GM21717 (cell line): ENCODE measurements around the gene TMCO6.
"Not testable (repeated sequence)": the region's sequence is repeated elsewhere in the genome, so short reads cannot be mapped to it uniquely, and the experiment has no call there.

ENCODE experiments used
- ATAC-seq: cut with Tn5 transposase; IDR thresholded peaks from one replicate; pipeline ENCODE4 v1.9.1; 2021; ENCODE audit warnings: mild to moderate bottlenecking, moderate library complexity; ENCODE audit not compliant: unreplicated experiment

TMCO6 gene

DNA sequence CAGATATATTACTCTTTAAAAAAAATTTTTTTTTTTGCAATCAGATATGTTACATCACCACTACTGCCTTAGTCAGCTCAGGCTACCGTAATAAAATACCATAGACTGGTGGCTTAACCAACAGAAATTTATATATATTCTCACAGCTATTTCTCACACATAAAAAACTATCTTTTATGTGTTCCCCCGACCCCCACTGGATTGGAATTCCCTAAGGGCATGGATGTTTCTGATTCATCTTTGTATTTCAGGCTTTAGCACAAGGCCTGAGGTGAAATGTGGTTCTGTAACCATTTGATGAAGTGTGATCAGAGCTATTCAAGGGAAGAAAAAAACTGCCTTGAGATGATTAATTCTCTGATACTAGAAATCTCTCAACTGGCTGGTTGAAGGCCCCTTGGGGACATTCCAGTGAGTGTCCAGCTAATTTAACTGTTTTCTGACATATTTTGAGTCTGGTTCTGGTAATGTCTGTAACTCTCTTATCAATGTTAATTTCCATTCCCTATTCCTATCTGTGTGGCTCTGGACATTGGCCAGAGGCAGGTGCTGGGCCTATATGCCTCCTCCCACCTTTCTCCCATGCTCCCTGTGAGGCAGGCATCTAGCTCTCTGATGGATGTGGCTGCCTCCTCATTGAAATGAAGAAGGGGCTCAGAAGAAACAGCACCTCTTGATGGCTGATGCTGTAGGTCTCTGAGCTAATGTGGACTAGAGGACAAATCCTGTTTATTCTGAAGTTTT is 8.8 kb upstream of the TMCO6 start:
- ATAC-seq = no peak

DNA sequence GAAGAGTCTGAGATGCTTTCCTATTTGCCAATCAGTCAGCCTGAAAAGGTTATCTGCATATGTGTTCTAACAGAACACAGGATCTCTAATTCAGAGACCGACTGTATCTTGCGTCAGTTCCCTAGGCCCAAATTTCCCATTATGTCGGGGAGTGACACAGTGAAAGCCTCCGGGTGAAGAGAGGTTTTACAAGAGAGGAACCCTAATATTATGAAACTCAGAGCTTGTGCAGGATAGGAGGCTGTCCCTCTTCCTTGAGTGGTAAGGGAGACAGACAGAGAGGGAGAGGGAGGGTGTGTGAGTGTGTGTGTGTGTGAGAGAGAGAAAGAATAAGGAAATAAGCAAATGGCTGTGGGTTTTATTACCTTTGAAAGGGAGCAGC is 8.2 kb upstream of the TMCO6 start:
- no peak for ATAC-seq

DNA sequence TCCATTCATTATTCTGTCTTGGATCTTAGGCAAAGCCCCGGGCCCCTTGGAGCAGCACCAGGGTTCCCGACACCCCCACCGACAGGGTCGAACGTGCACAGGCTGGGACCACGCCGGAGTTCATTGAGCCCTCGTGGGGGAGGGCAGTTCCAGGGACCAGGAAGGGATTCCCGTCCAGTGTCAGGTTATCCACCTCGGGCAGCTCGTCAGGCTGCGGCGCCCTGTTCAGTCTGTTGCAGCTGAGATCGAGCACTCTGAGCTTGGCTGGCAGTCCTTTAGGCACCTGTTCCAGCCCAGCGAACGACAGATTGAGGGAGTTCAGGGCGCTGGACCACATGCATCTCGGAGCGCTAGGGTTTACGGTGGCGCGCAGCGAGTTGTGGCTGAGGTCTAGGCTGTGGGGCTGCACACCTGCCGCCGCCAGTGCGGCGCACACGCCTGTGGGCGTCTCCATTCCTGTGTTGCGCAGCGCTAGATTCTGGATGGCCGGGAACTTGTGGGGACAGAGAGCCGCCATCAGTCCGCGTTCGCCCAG is 7.4 kb upstream of the TMCO6 start:
- peak; percentile 38 for ATAC-seq

DNA sequence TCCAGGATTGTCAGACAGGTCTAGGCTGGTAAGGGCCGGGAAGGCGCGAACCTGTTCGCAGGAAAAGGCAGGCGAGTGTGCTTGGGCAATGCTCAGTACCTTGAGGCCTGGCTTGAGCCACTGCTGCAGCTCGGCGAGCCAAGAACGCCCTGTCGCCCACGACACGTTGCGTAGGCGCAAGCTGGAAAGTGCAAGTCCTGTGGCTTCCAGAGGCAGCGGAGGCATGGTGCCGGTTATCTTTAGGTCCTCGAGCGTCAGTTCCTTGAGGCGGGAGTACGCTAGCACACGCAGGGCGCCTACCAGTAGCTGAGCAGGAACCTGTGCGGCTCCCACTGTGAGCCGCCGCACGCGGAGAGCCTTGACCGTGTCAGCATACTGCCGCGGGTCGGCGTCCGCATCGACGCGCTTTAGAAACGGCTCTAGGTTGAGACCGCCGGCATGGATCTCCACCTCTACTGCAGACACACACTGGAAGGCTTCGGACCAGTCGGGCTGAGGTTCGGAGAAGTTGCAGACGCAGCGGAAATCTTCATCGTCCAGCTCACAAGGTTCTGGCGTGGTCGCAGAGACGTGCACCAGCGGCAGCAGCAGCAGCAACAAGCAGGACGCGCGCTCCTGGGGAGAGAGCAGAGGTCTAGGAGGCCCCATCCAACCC is 6.8 kb upstream of the TMCO6 start:
- ATAC-seq = peak; percentile 51

DNA sequence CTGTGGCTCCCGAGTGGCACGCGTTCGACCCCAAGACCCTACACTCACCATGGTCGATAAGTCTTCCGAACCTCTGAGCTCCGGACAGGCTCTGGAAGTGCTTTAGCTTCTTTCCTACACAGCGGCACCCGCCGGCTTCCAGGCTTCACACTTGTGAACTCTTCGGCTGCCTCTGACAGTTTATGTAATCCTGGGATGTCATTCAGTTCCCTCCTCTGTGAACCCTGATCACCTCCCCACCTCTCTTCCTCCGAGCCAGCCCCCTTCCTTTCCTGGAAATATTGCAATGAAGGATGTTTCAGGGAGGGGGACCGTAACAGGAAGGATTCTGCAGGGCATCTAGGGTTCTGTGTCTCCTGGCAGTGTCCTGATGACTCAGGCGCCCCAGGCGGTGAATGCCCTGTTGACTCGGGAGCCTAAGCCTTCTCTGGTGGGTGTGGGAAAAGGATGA is 6.2 kb upstream of the TMCO6 start, which contains the start of gene CD14:
Gene CD14, minus strand, starts transcription at position 155 of the 451 bp plus-strand sequence. Its CDS starts 104 bp downstream, at position 51.
- no peak for ATAC-seq

DNA sequence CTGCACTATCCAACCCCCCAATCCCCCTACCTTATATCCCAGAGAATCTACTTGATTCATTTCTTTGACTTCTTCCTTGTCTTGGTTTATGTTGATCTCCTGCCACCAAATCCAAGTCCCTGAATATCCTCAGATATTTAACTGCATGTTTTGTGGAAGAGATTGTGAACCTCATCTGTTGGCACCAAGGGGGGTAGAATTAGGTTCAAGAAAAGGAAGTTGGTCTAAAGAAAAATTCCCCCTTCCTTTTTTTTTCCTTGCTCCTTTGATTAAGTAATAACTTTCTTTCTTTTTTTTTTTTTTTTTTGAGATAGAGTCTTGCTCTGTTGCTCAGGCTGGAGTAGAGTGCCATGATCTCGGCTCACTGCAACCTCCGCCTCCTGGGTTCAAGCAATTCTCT is 5.8 kb upstream of the TMCO6 start:
- ATAC-seq = no peak

DNA sequence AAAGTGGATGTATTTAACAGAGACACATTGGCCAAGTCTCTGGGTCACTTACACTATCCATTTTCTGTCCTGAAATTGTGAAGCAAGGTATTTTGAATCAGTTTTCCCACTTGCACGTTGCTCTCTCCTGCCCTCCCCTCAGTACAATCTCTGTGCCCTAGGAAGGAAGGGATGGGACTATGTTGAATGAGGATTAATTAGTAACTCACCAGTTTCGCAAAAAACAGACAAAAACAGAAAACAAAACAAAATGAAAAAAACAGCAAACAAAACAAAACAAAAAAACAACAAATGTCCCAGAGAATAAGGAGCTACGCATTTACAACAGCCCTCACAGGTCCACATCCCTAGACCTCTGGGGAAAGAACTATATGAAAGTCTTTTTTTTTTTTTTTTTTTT is 5.1 kb upstream of the TMCO6 start:
- ATAC-seq = no peak

DNA sequence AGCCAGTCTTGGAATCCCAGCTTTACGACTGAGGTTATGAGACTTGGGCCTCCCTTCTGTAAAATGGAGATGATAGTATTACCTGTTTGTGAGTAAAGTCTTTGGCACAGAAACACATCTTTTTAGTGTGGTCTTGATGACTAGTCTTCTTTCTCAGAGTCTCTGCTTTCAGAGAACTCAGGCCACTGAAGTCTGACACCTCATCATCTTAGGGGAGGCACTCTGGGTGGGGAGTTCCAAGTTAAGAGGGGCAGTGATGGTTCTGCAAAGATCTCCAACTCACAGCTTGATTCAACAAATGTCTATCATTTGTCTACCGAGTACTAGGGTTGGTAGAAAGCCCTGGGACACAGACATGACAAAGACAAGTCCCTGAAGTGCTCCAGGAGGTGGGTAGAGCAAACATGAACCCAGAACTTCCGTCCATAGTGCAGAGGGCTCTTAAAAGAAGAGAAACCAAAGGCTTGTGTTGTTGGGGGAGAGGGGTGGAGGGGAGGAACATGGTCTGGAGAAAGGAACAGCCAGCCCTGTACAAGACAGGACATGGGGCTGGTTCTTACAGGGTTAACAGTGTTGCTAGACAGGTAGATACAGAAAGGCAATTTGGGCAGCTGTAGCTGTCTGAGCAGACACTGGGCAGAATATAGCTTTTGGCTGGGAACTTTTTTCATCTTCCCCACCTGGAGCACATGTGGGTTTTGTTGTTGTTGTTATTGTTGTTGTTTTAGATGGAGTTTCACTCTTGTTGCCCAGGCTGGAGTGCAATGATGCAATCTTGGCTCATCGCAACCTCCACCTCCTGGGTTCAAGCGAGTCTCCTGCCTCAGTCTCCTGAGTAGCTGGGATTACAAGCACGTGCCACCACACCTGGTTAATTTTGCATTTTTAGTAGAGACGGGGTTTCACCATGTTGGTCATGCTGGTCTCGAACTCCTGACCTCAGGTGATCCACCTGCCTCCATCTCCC is 3.7 kb upstream of the TMCO6 start:
- no peak for ATAC-seq

DNA sequence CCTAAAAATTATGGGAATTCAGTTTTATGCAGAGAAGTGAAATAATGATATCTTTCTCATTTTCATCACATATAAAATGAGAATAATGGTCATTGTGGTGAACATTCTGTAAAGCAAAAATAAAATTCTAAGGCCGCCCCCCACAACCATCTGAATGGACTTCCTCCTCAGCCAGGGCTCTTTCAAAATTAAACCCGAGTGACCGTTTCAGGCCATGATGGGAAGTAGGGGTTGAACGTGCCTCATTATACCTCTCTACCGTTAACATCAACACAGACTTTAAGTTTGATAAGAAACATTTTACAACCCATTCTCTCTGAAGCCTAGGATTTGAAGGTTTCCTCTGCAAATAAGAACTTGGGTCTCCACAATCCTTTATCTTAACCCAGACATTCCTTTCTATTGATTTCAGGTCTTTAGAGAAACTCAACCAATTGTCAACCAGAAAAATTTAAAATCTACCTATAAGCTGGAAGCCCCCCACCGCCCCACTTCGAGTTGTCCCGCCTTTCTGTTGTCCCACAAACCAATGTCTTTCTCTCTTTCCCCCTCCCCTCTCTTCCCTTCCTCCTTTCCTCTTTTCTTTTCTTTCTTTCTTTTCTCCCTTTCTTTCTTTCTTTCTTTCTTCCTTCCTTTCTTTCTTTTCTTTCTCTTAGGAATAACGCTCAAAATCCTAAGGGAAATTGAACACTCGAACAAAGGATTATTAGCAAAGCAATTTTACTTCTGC is 1.7 kb upstream of the TMCO6 start:
- ATAC-seq = no peak

DNA sequence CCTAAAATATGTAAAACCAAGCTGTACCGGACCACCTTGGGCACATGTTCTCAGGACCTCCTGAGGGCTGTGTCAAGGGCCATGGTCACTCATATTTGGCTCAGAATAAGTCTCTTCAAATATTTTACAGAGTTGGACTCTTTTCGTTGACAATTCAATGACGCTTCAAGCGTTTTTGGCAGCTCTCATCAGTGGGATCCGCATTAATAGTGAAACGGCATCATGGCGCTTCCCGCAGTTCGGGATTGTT is 428 bp upstream of the TMCO6 start:
- not testable (repeated sequence) for ATAC-seq

DNA sequence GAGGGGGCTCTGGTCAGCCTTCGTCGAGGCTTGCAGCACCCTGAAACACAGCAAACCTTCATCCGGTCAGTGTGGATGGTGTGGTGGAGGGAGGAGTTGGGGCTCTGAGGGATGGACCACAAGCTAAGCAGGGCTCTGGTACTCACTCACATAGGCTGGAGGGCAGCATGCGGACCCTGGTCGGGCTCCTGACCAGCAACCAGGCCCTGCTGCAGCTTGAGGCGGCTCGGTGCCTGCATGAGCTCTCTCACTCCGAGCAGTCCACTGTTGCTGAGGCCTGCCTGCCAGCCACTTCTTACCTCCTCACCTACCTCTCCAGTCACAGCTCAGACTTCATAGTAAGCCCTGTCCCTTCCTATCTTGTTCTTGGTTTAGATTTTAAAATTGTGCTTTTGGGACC is 2.5 kb downstream of the TMCO6 start:
- ATAC-seq = no peak

DNA sequence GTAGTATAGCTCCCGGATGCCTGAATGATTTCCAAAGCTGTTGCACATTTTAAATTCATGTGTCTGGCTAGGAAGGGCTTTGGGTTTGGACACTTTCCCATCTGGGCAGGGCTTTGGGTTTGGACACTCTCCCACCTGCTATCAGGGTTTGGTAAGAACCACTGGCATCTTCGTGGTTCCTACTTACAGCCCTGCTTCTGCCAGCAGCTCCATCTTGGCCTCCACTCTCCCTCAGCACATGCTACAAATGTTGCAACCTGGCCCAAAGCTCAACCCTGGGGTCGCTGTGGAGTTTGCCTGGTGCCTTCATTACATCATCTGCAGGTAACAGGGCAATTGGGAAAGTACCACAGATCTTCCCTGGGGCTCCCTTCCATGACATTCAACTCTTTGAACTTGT is 3.5 kb downstream of the TMCO6 start:
- no peak for ATAC-seq

DNA sequence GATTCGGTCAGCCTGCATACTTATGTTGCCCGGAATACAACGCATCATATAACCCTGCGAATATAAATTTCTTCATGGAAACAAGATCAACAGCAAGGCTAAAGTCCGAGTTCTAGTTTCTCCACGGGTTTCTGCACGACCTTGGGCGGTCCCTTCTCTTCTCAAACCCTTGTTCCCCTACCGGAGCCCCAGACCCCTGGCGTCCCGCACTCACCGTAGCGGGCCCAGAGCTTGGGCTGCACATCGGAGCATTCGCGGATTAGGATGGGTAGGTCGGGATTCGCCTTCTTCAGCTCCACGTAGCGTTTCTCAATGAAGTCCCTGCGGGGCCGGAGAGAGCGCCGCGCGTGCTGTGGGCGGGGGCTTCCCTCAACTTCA is 7.8 kb downstream of the TMCO6 start:
- no peak for ATAC-seq

DNA sequence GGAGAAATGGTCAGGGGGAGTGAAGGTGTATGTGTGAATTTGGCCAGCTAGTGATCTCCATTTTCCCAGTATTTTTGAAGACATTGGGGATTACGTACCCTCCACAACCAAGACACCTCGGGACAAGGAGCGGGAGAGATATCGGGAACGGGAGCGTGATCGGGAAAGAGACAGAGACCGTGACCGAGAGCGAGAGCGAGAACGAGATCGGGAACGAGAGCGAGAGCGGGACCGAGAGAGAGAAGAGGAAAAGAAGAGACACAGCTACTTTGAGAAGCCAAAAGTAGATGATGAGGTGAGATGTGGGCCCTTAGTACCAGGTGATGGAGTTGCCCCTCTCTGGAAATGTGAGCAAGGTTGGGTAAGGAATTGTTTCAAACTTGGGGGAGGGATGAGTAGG is 19.6 kb downstream of the TMCO6 start:
- no peak for ATAC-seq

DNA sequence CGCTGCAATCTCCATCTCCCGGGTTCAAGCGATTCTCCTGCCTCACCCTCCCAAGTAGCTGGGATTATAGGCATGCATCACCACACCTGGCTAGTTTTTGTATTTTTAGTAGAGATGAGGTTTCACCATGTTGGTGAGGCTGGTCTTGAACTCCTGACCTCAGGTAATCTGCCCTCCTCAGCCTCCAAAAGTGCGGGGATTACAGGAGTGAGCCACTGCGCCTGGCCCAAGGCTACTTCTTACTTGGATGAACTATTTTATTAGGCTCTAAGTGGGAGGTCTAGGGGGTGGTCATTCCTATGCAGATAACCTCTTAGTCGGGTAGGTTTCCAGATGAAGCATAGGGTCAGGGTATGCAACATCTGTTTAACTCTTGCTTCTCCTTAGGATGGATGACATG is 21.1 kb downstream of the TMCO6 start:
- ATAC-seq = not testable (repeated sequence)

DNA sequence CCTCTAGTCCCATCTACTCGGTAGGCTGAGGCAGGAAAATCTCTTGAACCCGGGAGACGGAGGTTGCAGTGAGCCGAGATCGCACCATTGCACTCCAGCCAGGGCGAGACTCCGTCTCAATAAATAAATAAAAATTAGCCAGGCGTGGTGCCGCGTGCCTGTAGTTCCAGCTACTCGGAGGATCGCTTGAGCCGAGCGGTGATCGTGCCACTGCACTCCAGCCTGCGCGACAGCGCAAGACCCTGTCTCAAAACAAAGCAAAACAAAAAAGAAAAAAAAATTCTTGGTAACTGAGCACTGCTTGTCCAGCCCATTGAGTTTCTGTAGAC is 24.7 kb downstream of the TMCO6 start:
- ATAC-seq = no peak

DNA sequence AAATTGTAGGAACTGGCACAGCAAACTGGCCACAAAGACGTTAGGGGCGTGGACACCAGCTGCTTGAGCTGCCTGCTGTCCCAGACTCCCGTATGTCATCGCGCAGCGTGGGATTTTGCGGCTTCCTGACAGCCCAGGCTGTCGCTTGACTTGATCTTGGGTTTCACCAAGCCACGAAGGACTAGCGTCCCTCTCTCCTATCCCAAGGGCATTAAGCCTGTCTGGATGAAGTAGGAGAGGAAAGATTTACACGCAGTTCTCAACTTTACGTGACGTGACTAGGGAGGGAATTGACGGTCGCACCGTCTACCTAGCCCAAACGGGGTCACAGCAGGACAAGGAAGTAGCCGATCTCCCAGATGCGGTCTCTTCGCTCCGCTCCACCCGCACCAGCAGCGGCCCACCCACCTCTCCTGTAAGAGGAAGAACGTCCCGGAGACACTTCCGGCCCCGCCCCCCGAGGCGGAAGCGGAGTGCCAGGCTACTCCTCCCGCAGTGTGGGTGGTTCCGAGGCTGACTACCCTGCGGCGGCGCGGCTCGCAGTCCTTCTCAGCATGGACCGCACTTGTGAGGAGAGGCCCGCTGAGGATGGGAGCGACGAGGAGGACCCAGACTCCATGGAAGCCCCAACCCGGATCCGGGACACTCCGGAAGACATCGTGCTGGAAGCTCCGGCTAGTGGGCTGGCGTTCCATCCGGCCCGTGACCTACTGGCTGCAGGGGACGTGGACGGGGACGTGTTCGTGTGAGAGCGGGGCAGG is 25.3 kb downstream of the TMCO6 start, which contains the start of gene WDR55:
Gene WDR55, plus strand, starts transcription at position 546 of the 761 bp plus-strand sequence. Its CDS starts 9 bp downstream, at position 555.
- ATAC-seq = peak; percentile 98

DNA sequence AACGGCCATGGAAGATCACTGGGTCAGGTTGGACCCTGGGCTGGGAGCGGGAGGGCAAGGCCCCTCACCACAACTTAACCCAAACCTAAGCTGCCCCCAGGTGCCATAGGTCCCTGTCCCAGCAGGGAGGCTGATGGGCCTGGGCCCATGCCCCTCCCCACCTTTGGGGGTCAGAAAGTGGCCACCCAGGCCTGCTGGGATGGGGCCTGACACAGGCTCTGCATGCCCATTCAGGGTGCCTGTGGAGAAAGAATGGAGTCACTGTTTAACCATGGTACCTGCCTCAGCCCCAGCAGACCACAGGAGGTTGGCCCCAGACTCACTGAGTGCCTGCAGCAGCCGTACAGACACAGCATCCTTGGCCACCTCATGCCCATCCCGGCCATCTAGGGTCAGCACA is 31.8 kb downstream of the TMCO6 start:
- ATAC-seq = not testable (repeated sequence)

DNA sequence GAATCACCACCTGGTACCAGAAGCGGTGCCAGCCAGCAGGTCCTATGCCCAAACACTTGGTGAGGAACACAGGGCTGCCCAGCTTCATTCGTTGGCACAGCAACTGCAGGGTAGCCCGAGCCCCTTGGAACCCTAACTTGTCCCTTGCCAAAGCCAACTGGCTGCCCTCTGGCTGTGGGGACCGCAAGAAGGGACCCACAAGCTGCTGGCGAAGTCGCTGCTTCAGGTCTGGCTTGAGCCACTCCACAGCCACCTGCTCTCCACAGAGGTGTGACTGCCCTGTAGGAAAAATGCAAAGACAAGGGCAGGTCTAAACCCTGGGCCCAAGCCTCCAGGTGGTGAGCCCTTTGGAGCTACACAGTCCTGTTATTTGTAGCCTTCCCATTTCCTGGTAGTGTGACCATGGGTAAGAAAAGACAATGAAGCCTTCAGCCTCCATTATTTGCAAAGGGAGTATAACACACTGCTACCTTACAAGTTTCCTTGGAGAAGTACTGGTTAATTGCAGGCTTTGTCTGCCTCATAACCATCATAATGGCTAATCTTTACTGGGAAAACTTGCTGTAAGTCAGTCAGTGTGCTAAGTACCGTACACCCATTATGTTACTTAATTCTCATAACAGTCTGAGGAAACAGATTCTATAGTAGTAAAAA is 32.3 kb downstream of the TMCO6 start:
- ATAC-seq = no peak
